GM21576 (cell line): ENCODE measurements around the gene HOXD9.

Experiments
- ATAC-seq: cut with Tn5 transposase; IDR thresholded peaks from one replicate; pipeline ENCODE4 v1.9.1; 2021; ENCODE audit warnings: mild to moderate bottlenecking, moderate library complexity; ENCODE audit not compliant: unreplicated experiment

Gene HOXD9

DNA sequence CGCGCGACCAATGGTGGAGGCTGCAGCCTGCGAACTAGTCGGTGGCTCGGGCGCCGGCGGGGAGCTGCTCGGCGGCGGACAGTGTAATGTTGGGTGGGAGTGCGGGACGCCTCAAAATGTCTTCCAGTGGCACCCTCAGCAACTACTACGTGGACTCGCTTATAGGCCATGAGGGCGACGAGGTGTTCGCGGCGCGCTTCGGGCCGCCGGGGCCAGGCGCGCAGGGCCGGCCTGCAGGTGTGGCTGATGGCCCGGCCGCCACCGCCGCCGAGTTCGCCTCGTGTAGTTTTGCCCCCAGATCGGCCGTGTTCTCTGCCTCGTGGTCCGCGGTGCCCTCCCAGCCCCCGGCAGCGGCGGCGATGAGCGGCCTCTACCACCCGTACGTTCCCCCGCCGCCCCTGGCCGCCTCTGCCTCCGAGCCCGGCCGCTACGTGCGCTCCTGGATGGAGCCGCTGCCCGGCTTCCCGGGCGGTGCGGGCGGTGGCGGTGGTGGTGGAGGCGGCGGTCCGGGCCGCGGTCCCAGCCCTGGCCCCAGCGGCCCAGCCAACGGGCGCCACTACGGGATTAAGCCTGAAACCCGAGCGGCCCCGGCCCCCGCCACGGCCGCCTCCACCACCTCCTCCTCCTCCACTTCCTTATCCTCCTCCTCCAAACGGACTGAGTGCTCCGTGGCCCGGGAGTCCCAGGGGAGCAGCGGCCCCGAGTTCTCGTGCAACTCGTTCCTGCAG, at the start of gene HOXD9:
TSS of gene HOXD9 (plus strand) at position 37 of the 728 bp plus-strand sequence. CDS start at position 87, 50 bp downstream.
- ATAC-seq = no peak

DNA sequence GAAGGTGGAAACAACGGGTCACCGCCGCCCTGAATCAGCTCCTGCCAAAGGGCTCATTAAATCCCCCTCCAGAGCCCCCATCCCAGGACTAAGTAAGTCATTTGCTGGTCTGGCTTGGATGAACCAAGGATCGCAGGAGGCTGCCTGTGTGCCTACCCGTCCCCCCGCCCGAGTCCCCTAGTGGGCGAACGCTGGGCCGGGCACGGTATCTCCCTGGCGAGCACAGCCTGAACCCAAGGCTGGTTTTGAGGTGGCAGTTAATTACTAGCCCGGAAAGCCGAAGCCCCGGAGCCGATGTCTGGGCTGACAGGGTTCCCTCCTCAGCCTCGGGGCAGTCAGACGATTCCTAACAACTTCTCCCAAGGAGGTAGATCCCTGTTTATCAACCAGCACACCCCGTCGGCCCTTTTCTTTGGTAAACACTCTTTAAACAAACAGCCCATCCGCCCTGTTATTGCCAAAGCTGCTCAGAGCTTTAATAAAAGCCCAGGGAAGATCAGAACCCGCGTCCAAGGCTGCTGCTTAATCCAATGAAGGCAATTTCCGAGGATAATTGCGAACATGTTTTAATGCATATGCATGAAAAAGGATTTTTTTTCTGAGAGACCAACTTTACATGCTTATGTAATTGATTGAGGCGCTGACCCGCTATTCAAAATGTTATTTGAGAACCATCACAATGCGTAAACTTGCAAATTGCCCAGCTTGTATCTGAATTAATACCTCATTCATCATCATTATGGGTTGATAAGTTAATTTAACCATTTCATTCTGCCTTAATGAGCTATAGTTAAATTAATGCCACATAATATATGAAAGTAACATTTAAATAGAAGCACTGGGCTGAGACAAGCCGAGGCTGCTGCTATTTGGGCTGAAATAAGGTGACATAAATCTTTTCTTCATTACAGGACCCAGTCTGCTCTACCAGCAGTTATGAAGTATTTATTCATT, 49.3 kb upstream of the HOXD9 start:
- ATAC-seq = no peak

DNA sequence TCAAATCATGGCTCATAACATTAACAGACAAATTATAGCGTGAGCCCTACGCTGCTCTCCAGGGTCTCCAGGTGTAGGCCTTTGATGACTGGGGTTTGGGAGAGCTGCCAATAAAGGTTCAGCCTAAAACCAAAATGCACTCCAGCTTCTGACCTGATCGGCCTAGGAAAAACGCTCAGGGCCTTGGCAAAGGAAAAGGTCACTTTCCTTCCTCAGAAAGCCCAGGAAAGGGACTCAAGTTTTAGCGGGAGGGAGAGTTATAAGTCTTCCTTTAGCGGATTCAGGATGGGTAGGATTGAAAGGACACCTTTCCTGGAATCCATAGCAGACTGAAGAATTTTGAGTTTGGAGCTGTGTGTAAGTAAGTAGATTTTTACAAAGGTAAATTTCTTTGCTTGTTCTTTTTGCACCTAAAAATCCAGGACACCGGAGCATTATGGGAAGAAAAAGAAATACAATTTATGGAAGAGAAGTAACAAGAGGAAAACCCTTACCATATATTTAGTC, 47.5 kb upstream of the HOXD9 start:
- ATAC-seq = no peak

DNA sequence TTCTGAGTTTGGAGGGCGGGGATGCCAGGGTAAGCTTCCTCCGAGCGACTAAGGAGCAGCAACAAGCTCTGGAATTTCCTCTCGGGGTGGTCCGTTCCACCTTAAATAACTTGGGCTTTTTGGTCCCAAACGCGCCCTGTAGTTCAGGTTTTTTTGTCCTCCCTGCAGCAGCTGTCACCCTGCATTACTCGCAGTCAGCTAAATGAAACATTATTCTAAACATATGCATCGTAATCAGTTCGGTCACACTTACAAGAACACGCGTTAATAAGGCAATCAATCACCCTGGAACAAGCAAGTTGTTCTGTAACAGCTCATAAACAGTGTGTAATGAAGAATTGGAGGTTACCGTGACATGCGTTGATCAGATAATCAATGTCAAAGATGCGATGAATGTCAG, 47.0 kb upstream of the HOXD9 start:
- no peak for ATAC-seq

DNA sequence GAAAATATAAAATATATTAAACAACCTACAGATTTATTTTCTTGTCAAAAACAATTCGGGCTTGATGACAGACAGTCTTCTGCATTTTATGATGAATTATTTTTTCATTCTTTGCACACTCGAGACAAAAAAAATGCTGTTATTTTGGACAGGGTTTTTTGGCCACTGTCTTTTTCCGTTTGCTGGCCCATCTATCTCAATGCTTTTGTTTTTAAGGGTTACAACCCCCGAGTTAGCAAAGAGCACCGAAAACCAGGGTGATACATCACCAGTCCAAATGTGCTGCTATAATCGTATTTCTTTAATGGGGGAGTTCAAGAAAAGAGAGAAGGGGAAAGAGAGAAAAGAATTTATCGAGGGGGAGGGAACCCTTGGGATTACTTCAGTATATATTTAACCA, 46.5 kb upstream of the HOXD9 start:
- no peak for ATAC-seq

DNA sequence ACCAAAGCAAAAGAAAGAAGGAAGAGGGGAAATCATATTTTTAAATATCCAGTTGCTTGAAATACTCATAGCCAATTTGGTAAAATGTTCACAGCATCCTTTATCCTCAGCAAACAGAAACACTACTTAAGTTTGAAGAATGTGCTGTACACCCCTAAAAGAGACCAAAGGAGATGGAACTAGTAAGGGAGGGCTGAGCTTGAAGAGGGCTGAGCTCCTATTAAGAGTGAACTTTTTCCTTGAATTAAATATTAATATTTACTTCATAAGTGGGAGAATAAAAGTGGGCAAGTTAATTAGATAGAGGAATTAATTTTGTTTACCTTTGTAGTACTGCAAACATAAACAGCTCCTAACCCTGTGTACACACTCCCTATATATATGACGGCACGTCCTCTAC, 45.7 kb upstream of the HOXD9 start:
- ATAC-seq = no peak

DNA sequence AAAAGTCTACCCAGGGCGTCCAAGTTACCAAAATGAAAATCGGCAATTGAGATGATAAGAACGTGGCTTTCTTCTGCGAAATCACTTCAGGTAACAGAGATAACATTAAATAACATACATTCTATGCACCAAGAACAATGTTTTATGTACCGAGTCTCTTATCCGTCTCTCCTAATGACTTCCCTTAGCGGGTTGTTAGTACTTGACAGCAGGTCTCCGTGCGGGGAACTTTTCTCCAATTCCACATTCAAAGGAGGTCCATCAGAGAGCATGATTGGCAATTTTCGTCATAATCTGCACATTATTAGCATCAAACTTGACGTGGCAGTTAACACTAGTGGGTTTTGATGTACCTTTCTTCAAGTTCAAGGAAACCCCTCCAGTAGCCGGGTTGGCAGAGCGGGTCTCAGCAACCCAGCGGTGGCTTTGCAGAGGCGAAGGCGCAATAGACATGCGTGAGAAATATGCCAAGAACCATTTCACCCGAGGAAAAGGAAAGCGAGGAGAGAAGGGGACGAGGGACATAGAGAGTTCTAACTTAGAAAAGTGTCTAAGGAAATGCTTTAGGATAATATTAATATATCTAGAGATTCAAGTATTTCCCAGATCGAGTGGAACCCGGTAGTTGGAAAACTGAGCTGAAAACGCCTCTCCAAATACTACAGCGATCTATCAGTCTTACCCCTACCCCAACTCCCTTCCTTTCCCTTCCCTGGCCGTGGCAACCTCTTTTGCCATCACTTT, 43.8 kb upstream of the HOXD9 start:
- no peak for ATAC-seq

DNA sequence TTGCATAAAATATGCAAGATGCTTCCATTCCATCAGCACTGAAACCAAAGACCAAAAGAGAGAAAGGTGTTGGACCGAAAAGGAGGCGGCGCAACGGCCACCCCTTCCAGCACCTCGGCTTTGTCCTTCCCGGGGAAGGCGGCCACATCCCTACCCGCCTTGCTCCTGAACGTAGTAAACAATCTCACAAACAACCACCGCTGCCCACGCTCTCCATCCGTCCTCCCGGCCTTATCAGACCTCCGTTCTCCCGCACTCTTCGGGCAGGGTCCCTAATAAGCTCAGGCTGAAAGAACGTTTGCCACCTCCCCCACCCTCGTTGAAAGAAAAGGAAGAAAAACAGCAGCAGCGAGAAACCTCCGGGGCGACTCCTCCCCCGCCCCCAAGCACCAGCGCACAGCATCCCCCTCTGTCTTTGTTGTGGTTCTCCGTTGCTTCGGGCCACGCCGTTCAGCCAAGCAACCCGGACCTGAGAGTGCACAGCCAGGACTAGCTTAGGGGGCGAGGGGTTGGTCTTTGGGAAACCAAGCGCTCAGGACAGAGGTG, 43.2 kb upstream of the HOXD9 start:
- ATAC-seq = no peak

DNA sequence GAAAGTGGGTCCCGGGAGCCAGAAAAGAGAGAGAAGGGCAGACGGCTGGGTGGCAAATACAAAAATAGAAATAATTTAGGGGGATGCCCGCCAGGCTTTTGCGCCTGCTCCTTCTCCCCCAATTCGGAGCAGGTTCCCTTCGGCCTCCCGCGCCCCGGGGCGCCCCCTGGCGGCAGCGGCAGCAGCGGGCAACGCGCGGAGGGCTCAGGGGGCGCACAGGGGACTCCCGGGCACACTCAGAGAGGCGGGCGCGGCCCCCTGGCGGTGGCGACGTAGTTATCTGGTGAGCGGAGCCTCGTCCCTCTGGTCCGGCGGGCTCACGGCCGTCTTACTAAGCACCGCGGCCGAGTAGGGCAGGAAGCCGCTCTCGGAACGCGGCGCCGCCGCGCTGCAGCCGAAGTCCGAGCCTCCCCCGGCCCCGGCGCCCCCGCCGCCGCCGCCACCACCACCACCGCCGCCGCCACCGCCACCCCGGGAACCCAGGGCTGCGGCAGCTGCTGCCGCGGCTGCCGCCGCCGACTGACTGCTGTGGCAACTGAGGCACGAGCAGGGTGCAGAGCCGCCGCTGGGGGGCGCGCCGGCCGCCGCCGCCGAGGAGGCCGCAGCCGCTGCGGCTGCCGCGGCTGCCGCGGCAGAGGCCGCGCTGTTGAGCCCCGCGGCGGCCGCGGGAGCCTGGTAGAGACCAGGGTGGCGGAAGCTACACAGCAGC, 42.5 kb upstream of the HOXD9 start:
- no peak for ATAC-seq

DNA sequence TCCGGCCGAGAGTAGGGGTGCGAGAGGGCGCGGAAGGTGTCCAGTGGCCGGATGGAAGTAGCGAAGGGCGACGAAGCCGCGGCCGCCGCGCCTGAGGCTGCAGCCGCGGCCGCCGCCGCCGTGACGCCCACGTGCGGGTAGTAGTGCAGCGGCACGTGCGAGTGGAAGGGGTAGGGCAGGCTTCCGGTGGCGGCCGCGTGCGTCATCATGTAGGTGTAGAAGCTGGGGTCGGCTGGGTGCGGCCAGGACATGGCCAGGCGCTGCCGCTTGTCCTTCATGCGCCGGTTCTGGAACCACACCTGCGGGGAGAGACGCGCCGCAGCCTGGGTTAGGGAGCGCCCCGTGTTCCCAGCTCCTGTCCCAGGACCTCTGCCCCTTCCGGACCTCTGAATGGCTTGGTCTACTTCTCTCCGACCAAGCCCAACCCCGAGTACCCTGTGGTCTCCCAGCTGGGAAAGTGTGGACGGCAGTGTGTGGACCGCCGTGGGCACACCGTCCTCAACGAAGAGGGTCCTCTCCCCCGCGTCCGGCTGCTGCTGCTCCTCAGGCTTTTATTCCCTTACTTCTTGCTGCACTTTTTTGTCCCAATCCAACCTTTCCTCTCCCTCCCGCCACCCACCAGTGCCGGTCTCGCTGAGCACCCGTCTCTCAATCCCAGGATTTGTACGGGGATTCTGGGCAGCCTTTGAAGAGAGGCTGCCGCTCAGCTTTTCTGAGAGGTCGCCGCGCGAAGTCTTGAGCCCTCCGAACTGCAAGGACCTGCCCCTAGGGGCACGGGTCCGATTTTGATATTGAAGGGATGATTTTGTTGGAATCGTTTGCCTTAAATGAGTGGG, 41.8 kb upstream of the HOXD9 start:
- no peak for ATAC-seq

DNA sequence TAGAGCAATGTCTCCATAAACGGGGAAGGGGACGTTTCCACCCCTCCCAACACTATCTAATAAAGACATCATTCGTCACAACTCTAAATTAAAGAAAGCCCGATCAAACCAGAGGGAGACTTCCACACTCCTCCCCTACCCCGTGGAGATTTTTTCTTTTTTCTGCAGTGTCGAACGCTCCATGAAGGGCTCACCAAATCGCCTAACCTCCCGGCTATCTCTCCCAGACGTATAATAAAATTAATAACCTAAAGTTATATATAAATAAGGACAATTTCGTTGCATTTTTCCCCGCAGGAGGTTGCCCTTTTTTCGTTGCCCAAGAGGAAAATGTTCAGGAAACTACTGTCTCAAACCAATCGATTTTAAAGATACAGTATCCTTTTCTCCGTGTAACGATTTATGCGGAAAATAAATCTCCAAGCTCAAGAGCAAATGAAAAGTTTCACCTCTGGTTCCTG, 41.1 kb upstream of the HOXD9 start:
- ATAC-seq = no peak

DNA sequence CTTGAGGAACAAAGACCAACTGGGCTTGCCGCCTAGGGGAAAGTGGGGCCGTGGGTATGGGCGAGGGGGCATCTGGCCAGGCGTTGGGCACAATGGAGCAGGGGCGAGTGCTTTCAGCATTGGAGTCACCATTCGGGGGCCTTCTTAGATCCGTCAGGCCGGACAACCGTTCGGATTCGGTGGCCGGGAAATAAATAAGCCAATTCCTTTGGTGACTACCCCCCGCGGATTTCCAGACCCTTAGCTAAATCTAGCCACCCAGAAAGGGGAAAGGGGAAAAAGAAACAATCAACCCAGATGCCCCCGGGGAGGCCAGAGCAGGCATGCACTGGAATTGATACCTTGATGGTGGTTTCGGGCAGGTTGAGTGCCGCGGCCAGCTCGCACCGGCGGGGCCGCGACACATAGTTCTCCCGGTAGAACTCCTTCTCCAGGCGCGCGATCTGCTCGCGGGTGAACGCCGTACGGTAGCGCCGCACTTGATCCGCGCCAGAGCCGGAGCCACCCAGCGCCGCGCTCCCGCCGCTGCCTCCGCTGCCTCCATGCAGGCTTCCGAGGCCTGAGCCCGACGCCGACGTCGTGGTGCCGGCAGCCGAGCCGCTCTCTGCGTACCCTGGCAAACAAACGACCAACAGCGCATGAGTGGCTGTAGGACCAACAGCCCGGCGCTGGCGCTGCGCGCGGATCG, 40.5 kb upstream of the HOXD9 start:
- ATAC-seq = no peak

DNA sequence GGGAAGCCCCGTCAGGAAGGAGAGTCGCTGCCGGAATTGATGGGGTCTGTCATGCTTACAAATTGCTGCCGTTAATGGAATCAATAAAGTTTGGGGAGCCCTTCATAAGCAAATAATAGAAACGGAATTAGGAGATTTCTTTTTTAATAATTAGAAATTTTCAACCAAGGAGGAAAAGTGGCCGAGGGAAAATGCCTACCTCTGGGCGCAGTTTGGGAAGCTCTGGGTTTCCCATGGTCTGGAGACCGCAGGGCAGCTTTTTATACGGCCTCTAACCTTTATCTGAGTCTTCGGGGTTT, 40.0 kb upstream of the HOXD9 start:
- no peak for ATAC-seq

DNA sequence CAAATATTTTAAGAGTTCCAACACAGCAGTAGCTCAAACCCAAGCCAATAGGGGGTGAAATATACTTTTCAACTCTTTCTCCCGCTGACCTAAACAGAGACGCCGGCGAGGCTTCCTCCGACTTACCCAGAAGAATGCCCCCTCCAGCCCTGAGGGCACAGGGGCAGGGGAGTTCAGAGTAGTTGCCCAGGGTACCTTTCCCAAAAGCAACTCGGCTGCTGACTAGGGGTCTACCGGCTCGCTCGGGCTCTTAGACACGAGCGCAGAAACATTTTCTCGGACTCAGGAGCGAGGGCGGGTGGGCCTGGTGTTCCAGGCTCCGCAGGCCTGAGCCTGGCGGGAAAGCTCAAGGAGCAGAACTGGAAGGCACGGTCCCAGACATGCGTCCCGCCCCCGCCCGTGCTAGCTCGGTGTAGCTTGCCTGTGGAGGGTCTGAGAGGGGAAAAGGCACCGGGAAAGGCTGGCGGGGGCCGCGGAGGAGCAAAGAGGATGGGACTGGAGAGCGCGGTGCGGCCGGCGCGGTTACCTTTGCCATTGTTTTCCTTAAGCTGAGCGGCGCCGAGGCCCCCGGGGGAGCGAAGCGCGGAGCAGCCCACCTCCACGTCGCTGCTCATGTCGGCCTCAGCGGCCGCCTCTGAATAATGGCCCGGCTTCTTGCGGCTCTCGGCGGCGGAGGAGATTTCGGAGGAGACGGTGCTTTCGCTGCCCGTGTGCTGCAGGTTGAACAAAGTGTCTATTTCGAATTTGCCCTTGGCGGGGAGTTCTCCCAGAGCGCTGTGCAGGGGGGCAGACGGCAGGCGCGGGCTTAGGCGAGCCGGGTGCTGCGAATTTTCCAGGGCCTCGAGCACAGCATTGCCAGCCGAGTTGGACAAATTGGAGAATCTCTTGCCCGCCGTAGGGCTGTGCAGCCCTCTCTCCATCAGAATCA, 39.4 kb upstream of the HOXD9 start:
- no peak for ATAC-seq

DNA sequence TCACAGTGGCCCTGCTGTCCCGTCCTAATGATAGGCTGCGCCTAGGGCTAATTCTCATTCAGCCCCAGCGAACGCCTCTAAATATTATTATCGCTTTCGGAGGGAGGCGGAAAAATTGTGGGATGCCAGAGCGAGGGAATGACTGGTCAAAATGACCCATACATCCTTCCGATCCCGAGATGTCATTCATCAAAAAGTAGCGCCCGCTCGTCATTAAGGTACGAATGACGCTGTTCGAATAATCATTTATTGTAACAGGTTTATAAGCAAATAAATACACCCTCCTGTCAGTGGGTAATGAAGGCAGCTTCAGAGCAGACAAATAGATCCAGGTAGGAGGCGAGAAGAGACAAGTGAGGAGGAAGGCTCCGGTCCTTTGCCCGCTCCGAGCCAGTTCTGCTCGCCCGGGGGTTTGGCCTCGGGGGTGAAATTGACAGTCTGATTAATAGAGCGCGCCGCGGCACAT, 38.7 kb upstream of the HOXD9 start, which contains the start of gene EVX2:
TSS of gene EVX2 (minus strand) at position 167 of the 466 bp plus-strand sequence. CDS start 186 bp downstream, outside the sequence.
- no peak for ATAC-seq

DNA sequence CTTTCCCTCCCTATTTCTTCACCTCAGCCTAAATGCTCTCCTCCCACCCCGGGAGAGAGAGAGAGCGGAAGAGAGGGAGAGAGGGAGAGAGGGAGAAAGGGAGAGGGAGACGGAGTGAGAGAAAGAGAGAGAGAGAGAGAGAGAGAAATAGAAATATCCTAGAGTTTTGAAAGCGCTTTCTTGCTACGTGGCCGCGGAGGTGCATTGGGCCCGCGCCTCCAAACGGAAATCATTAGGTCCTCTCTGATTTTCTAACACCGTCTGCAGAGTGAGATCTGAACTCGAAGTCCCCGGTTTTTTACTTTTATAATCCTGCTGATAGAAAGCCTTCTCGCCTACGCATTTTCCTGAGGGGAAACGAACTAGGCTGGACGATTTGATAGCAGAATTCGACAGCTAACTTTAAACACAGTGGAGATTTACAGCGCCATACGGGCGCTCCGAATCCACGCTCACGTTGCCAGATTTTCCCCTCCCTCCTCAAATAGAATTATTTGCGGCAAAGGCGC, 37.9 kb upstream of the HOXD9 start:
- no peak for ATAC-seq

DNA sequence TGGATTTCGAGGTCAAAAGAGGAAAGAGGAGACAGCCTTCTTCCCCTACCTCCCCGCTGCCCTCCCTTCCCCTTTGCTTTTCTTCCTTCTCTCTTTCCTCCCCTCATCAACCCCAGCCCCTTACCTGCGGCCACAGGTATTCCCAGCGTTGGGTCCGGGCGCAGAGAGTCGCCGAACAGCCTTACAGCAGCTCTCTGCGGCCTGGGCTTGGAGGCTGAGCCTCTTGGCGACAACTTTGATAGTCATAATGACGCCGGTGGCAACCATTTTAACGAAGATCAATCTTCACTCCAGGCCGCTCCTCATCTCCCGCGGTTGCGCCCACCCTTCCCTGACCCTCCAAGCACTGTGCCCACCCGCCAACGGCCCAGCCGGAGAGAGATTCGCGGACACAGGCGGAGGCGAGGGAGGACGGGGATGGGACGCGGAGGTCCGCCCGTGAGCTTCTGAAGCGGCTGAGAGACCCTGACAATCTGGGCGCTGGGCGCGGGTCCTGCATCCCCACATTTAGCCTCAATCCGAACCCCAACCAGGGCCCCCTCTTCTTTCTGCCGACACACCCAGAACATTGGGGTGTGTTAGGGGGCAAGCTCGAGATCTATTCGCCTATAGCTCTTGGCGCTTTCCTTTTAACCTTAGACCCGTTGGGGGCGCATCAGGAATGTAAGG, 37.3 kb upstream of the HOXD9 start:
- no peak for ATAC-seq
